ENCODE results near the gene HIVEP3.

HIVEP3 gene

DNA sequence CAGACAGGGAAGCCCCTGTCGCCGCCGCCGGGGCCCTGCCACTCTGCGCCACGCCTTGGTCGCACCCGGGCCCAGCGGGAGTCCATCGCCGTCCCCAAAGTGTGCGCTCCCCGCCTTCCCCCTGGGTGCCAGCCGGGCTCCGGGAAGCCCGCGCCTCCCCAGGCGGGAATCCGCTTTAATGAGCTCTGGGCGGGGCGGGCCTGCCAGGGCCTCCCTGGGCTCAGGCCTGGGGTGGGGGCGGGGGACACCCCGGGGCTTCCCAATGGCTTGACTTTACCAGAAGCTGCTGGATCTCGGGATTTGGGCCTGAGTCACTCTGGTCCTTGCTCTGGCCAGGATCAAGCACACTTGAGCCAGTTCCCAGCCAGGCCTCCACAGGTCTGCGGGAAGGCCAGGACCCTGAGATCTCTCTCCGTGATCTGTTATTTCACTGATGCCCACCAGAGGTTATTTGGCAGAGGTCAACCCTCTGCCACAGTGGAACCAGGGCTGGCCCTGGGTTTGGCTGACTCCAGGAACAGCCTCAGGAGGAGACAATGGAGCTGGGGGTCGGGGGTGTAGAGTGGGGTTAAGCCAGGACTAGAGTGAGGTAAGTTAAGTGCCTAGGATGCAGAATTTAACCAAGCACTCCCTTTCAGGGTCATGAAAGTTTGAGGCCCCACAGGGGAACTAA lies 255.8 kb downstream of the HIVEP3 start:
- Histone ChIP-seq H3K18ac (ENCODE audit: low read length) (peak overlapping the region; percentile 6), H3K4me1 (ENCODE audit: control insufficient read depth, low read depth, low read length) (peaks cover 9% of the 10 kb centered on the region), H2BK5ac (ENCODE audit: low read length) (no peak overlapping the region), H3K79me1 (ENCODE audit: low read length) (no peaks in the 10 kb centered on the region), H3K27me3 (ENCODE audit: insufficient read depth, low read length, poor library complexity) (peaks cover 12% of the 10 kb centered on the region), H3K27ac (ENCODE audit: low read depth, low read length) (no peak overlapping the region), H3K56ac (ENCODE audit: low read length) (peak overlapping the region; percentile 60), H2AK5ac (ENCODE audit: low read length) (no peak overlapping the region), H2BK120ac (ENCODE audit: low read depth, low read length) (no peak overlapping the region), H3K23ac (ENCODE audit: low read length) (no peak overlapping the region), H3K4me3 (ENCODE audit: low read length) (peak overlapping the region; percentile 11), H3K36me3 (ENCODE audit: control insufficient read depth, insufficient read depth, low read length) (no peaks in the 10 kb centered on the region), H3K79me2 (ENCODE audit: control insufficient read depth, insufficient read depth, low read length) (no peaks in the 10 kb centered on the region), H4K5ac (ENCODE audit: low read length) (no peak overlapping the region), H2BK15ac (replicated peaks; ENCODE audit: low read depth) (no peak overlapping the region), H3K4me2 (ENCODE audit: low read length) (peak overlapping the region; percentile 48), H3K9ac (ENCODE audit: low read length) (peak overlapping the region; percentile 22), H3K4ac (ENCODE audit: low read depth, low read length) (no peak overlapping the region), H4K8ac (ENCODE audit: low read depth, low read length) (no peak overlapping the region)
- peak; percentile 67 for DNase-seq
- no CpG with 5 or more reads among the region's 27 CpGs for WGBS (ENCODE audit: extremely low coverage, insufficient coverage, low lambda C conversion rate)

DNA sequence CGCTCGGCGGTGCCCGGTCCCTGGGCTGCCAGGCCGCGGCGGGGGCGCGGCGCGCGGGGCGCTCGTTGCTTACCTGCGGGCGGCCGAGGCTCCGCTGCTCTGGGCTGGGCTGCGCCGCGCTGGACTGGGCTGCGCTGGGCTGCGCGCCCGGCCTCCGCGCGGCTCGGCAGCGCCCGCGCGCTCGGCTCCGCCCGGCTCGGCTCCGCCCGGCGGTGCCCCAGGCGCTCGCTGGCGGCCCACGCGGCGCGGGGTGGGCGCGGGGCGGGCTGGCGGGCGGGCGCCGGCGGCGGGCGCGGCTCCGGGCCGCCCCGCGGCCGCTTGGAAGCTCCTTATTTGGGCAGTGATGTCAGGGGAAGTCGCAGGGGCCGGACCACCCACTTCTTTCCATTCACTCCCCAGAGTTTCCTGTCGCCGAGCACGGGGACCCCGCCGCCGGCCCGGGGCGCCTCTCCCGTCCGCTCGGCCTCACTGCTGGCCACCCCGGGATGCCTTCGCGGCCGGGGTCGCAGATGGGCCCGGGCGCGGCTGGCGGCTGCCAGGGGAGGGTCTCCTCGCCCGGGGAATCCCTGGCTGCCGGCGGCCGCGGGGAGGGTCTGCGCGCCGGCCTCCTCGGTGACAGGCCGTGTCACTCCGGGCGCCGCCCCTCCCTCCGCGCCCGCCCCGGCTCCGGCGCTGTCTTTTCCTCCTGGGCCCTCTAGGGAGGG lies 256.5 kb downstream of the HIVEP3 start:
- WGBS (ENCODE audit: extremely low coverage, insufficient coverage, low lambda C conversion rate), result no CpG with 5 or more reads among the region's 105 CpGs
- Histone ChIP-seq H3K4me2 (ENCODE audit: low read length) (peak overlapping the region; percentile 74), H3K27ac (ENCODE audit: low read depth, low read length) (no peak overlapping the region), H3K36me3 (ENCODE audit: control insufficient read depth, insufficient read depth, low read length) (no peaks in the 10 kb centered on the region), H3K56ac (ENCODE audit: low read length) (peak overlapping the region; percentile 60), H2AK5ac (ENCODE audit: low read length) (no peak overlapping the region), H3K79me2 (ENCODE audit: control insufficient read depth, insufficient read depth, low read length) (no peaks in the 10 kb centered on the region), H4K5ac (ENCODE audit: low read length) (no peak overlapping the region), H3K9ac (ENCODE audit: low read length) (peak overlapping the region; percentile 50), H3K4me1 (ENCODE audit: control insufficient read depth, low read depth, low read length) (peaks cover 6% of the 10 kb centered on the region), H3K27me3 (ENCODE audit: insufficient read depth, low read length, poor library complexity) (peaks cover 12% of the 10 kb centered on the region), H2BK15ac (replicated peaks; ENCODE audit: low read depth) (no peak overlapping the region), H3K23ac (ENCODE audit: low read length) (no peak overlapping the region), H4K8ac (ENCODE audit: low read depth, low read length) (no peak overlapping the region), H2BK120ac (ENCODE audit: low read depth, low read length) (no peak overlapping the region), H3K4me3 (ENCODE audit: low read length) (peak overlapping the region; percentile 50), H2BK5ac (ENCODE audit: low read length) (no peak overlapping the region), H3K79me1 (ENCODE audit: low read length) (no peaks in the 10 kb centered on the region), H3K18ac (ENCODE audit: low read length) (no peak overlapping the region), H3K4ac (ENCODE audit: low read depth, low read length) (no peak overlapping the region)
- DNase-seq, result peak; percentile 78

DNA sequence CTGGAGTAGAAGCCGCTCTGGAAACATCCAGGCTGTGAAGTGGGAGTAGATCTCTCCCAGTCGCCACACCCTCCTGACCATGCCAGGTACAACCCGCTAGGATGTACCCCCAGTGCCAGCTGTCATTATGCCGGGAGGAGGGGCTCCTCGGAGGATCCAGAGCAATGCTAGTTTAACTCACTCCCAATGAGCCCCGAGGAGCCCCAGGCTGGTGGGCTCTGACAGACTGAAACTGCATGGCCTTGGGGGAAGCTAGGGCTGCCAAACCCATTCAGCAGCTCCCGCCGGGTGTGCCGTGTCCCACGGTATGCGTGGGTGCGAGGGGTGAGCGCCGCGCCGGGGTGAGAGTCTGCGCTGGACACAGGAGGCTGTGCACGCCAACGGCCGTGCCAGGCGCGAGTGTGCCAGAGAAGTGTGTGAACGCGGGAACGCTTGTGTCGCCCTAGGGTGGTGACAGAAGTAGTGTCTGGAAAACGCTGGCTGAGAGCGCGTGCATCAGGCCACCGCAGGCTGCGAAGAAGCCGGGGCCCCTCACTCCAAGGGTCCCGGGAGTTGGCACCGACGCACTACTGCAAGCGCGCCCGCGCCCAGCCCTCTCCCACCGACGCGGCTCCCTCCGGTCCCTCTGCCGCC lies 257.2 kb downstream of the HIVEP3 start:
- Histone ChIP-seq H3K18ac (ENCODE audit: low read length) (no peak overlapping the region), H3K4ac (ENCODE audit: low read depth, low read length) (no peak overlapping the region), H4K8ac (ENCODE audit: low read depth, low read length) (no peak overlapping the region), H2BK15ac (replicated peaks; ENCODE audit: low read depth) (no peak overlapping the region), H3K79me2 (ENCODE audit: control insufficient read depth, insufficient read depth, low read length) (no peaks in the 10 kb centered on the region), H3K9ac (ENCODE audit: low read length) (peak overlapping the region; percentile 50), H3K27ac (ENCODE audit: low read depth, low read length) (no peak overlapping the region), H2AK5ac (ENCODE audit: low read length) (no peak overlapping the region), H2BK5ac (ENCODE audit: low read length) (no peak overlapping the region), H3K56ac (ENCODE audit: low read length) (peak overlapping the region; percentile 70), H3K27me3 (ENCODE audit: insufficient read depth, low read length, poor library complexity) (peaks cover 12% of the 10 kb centered on the region), H3K79me1 (ENCODE audit: low read length) (no peaks in the 10 kb centered on the region), H3K4me3 (ENCODE audit: low read length) (peak overlapping the region; percentile 32), H4K5ac (ENCODE audit: low read length) (no peak overlapping the region), H3K23ac (ENCODE audit: low read length) (no peak overlapping the region), H3K4me2 (ENCODE audit: low read length) (peak overlapping the region; percentile 74), H2BK120ac (ENCODE audit: low read depth, low read length) (no peak overlapping the region), H3K4me1 (ENCODE audit: control insufficient read depth, low read depth, low read length) (peaks cover 3% of the 10 kb centered on the region), H3K36me3 (ENCODE audit: control insufficient read depth, insufficient read depth, low read length) (no peaks in the 10 kb centered on the region)
- no peak for DNase-seq
- WGBS (ENCODE audit: extremely low coverage, insufficient coverage, low lambda C conversion rate), result no CpG with 5 or more reads among the region's 44 CpGs

DNA sequence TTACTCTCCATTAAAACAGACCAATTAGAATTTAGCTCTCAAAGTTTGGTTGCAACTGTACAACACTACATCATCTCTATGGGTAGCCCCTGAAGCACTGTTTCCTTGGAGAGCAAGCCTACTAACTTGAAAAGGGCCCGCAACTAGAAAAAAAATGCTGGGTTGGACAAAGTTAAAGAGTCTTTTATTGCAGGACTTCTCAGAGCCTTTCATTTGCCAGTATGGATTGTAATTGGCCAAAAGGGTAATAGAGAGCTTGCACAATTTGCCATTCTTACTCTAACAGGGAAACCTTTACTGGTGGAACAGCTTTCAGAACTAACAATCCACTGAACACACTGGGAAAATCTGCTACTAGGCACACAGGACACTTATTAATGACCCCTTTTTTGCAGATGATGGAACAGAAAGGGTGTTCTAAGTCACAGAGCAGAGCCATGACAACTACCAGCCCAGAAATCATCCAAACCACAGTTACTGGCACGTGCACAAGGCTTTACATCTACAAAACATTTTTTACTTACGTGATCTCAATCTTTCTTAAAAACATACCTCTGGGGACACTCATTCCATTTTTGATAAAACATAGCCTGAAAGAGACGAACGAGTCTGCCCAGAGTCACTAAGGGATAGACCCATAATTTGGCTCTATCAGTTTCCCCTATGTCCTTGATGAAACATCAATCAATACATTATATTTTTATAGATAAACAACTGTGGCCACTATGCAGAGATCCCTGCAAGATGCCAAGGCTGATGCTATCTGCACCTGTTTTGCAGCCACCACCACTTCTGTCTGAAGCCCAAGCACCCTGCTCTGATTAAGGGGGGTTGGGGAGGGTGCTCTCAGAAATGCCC lies 257.9 kb downstream of the HIVEP3 start:
- Histone ChIP-seq H2BK120ac (ENCODE audit: low read depth, low read length) (no peak overlapping the region), H3K4me1 (ENCODE audit: control insufficient read depth, low read depth, low read length) (peaks cover 3% of the 10 kb centered on the region), H3K56ac (ENCODE audit: low read length) (no peak overlapping the region), H3K4ac (ENCODE audit: low read depth, low read length) (no peak overlapping the region), H2AK5ac (ENCODE audit: low read length) (no peak overlapping the region), H3K4me3 (ENCODE audit: low read length) (no peak overlapping the region), H3K4me2 (ENCODE audit: low read length) (no peak overlapping the region), H3K36me3 (ENCODE audit: control insufficient read depth, insufficient read depth, low read length) (no peaks in the 10 kb centered on the region), H4K8ac (ENCODE audit: low read depth, low read length) (no peak overlapping the region), H3K27me3 (ENCODE audit: insufficient read depth, low read length, poor library complexity) (peaks cover 12% of the 10 kb centered on the region), H3K23ac (ENCODE audit: low read length) (no peak overlapping the region), H2BK5ac (ENCODE audit: low read length) (no peak overlapping the region), H4K5ac (ENCODE audit: low read length) (no peak overlapping the region), H3K27ac (ENCODE audit: low read depth, low read length) (no peak overlapping the region), H2BK15ac (replicated peaks; ENCODE audit: low read depth) (no peak overlapping the region), H3K18ac (ENCODE audit: low read length) (no peak overlapping the region), H3K79me2 (ENCODE audit: control insufficient read depth, insufficient read depth, low read length) (no peaks in the 10 kb centered on the region), H3K79me1 (ENCODE audit: low read length) (no peaks in the 10 kb centered on the region), H3K9ac (ENCODE audit: low read length) (no peak overlapping the region)
- no CpG with 5 or more reads among the region's 5 CpGs for WGBS (ENCODE audit: extremely low coverage, insufficient coverage, low lambda C conversion rate)
- DNase-seq, result no peak

DNA sequence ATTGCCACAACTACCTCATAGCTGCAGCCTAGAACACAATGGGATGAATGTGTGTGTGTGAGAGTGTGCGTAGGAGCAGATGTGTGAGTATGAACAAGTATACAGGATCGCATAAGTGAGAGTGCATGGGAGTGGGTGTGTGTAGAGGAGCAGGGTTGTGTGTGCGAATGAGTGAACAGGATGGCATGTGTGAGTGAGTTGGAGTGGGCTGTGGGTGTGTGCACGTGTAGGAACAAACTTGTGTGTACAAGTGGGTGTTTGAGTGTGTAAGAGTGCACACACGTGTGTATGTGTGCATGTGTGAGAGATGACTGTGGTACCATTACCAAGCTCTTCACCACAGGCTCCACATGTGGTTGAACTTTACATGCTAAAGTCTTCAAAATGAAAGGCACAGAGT lies 258.8 kb downstream of the HIVEP3 start:
- H3K27ac ChIP-seq (ENCODE audit: low read depth, low read length), result no peak overlapping the region
- H2BK120ac ChIP-seq (ENCODE audit: low read depth, low read length), result no peak overlapping the region
- no peak overlapping the region for H2BK15ac ChIP-seq (replicated peaks; ENCODE audit: low read depth)
- no peak overlapping the region for H2BK5ac ChIP-seq (ENCODE audit: low read length)
- no peak overlapping the region for H3K23ac ChIP-seq (ENCODE audit: low read length)
- no peak overlapping the region for H4K5ac ChIP-seq (ENCODE audit: low read length)
- peaks cover under 1% of the 10 kb centered on the region for H3K4me1 ChIP-seq (ENCODE audit: control insufficient read depth, low read depth, low read length)
- H3K56ac ChIP-seq (ENCODE audit: low read length), result no peak overlapping the region
- H3K4me3 ChIP-seq (ENCODE audit: low read length), result no peak overlapping the region
- H3K79me2 ChIP-seq (ENCODE audit: control insufficient read depth, insufficient read depth, low read length), result no peaks in the 10 kb centered on the region
- no peak overlapping the region for H3K4me2 ChIP-seq (ENCODE audit: low read length)
- WGBS (ENCODE audit: extremely low coverage, insufficient coverage, low lambda C conversion rate), result no CpG with 5 or more reads among the region's 5 CpGs
- H3K18ac ChIP-seq (ENCODE audit: low read length), result no peak overlapping the region
- H4K8ac ChIP-seq (ENCODE audit: low read depth, low read length), result no peak overlapping the region
- H3K4ac ChIP-seq (ENCODE audit: low read depth, low read length), result no peak overlapping the region
- H3K27me3 ChIP-seq (ENCODE audit: insufficient read depth, low read length, poor library complexity), result peaks cover 12% of the 10 kb centered on the region
- H2AK5ac ChIP-seq (ENCODE audit: low read length), result no peak overlapping the region
- no peaks in the 10 kb centered on the region for H3K79me1 ChIP-seq (ENCODE audit: low read length)
- H3K36me3 ChIP-seq (ENCODE audit: control insufficient read depth, insufficient read depth, low read length), result no peaks in the 10 kb centered on the region
- H3K9ac ChIP-seq (ENCODE audit: low read length), result no peak overlapping the region
- no peak for DNase-seq
